ENCODE data around the gene DIDO1. TPM values are rescaled to one million over a fixed set of nuclear protein-coding genes. Genes with fewer than 3 reads are reported as not detected.

Gene DIDO1
- total RNA-seq, 1 experiment from 2014 or later = 33.2 TPM

DNA sequence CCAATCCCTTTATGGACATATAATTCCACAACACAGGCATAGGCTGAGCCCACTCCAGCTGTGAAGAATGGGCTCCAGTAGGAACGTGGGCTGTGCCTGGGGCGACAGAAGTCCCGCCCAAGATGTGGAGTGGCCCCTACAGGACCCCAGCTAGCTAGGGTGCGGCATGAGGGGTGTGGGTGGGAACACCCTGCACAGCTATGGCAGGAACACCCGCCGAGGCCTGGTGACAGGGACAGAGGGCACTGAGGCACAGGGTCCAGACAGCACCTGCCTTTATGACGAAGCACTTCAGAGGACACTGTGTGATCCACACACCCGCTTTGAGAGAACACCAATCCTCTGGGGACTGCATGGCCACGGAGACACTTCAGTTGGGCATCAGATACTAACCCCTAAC lies 36.4 kb downstream of the DIDO1 start:
- CTCF ChIA-PET = no interaction called here
- no peak overlapping the region for H3K27ac ChIP-seq (ENCODE audit: low read length)
- POLR2A ChIA-PET (ENCODE audit: unreplicated experiment) = no interaction called here
- ATAC-seq (no peak), DNase-seq (no peak)
- no peaks in the 10 kb centered on the region for H3K27me3 ChIP-seq (ENCODE audit: low read length)
- no peak overlapping the region for H3K9ac ChIP-seq (ENCODE audit: low read length)
- H3F3A ChIP-seq (ENCODE audit: low read length, unreplicated experiment) = peaks cover 5% of the 10 kb centered on the region
- H3K4me3 ChIP-seq (ENCODE audit: low read length) = no peak overlapping the region
- BruUV-seq (replicated peaks) = no TSS peak
- no peaks in the 10 kb centered on the region for H3K79me2 ChIP-seq (ENCODE audit: low read length)
- intact Hi-C loops (cut with micrococcal nuclease) = no loop called here
- no peak overlapping the region for H3K4me2 ChIP-seq (ENCODE audit: low read length)
- peaks cover 67% of the 10 kb centered on the region for H3K36me3 ChIP-seq (ENCODE audit: low read depth, low read length)
- H3K9me3 ChIP-seq (ENCODE audit: low read length) = no peaks in the 10 kb centered on the region
- no peaks in the 10 kb centered on the region for H3K4me1 ChIP-seq (ENCODE audit: insufficient read depth, low read length)
- no peak for TF ChIP-seq EZH2phosphoT487 (IDR thresholded peaks at IDR 0.05; ENCODE audit: borderline replicate concordance, low read length)
- no peak for TF ChIP-seq CTCF (conservative IDR thresholded peaks at IDR 0.05; ENCODE audit: low read depth, low read length)
- TF ChIP-seq EZH2 (IDR thresholded peaks at IDR 0.05; ENCODE audit: low read length, unreplicated experiment) = no peak
- H4K20me1 ChIP-seq (ENCODE audit: low read length) = no peaks in the 10 kb centered on the region
- H2AFZ ChIP-seq (ENCODE audit: low read length) = no peak overlapping the region
- H3K9me2 ChIP-seq (replicated peaks; ENCODE audit: low read length) = no peaks in the 10 kb centered on the region

DNA sequence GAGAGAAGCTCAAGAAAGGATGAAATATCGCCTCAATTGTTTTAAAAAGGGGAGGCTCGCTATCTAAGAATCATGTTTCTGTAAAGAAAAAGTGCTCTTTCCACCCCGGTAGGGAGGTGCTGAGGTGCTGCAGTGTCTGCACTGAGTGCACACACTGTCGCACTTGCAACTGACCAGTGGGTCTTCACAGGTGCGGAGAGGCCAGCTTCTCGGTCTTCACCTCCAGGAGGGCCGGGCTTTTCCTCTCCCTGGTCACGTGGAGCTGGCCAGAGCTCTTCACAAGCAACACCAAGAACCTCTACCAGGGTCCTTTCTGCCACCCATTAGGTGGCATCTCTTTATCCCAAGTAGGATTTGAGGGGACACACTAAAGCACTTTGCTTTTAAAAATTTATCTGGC lies 36.9 kb downstream of the DIDO1 start:
- no peak overlapping the region for H3K4me2 ChIP-seq (ENCODE audit: low read length)
- H2AFZ ChIP-seq (ENCODE audit: low read length) = no peak overlapping the region
- intact Hi-C loops (cut with micrococcal nuclease) = no loop called here
- H3K79me2 ChIP-seq (ENCODE audit: low read length) = no peaks in the 10 kb centered on the region
- CTCF ChIA-PET = no interaction called here
- no peaks in the 10 kb centered on the region for H3K4me1 ChIP-seq (ENCODE audit: insufficient read depth, low read length)
- H3K9ac ChIP-seq (ENCODE audit: low read length) = no peak overlapping the region
- TF ChIP-seq CTCF (conservative IDR thresholded peaks at IDR 0.05; ENCODE audit: low read depth, low read length) = no peak
- TF ChIP-seq EZH2phosphoT487 (IDR thresholded peaks at IDR 0.05; ENCODE audit: borderline replicate concordance, low read length) = no peak
- no peak for TF ChIP-seq EZH2 (IDR thresholded peaks at IDR 0.05; ENCODE audit: low read length, unreplicated experiment)
- POLR2A ChIA-PET (ENCODE audit: unreplicated experiment) = interaction anchor here (0.6 kb wide), 1 partner anchor 973 kb away, joined by 3 read pairs; no protein-coding TSS in a partner anchor
- H3K36me3 ChIP-seq (ENCODE audit: low read depth, low read length) = peaks cover 62% of the 10 kb centered on the region
- no peaks in the 10 kb centered on the region for H3K9me3 ChIP-seq (ENCODE audit: low read length)
- ATAC-seq = no peak
- H3K27me3 ChIP-seq (ENCODE audit: low read length) = no peaks in the 10 kb centered on the region
- DNase-seq = no peak
- no peaks in the 10 kb centered on the region for H3K9me2 ChIP-seq (replicated peaks; ENCODE audit: low read length)
- H3K27ac ChIP-seq (ENCODE audit: low read length) = no peak overlapping the region
- no peak overlapping the region for H3K4me3 ChIP-seq (ENCODE audit: low read length)
- H4K20me1 ChIP-seq (ENCODE audit: low read length) = no peaks in the 10 kb centered on the region
- peaks cover 5% of the 10 kb centered on the region for H3F3A ChIP-seq (ENCODE audit: low read length, unreplicated experiment)
- BruUV-seq (replicated peaks) = no TSS peak

GRCh38 chr20:62888910-62889309 lies 37.4 kb downstream of the DIDO1 start:
- Histone ChIP-seq H3K9me3 (ENCODE audit: low read length) (no peaks in the 10 kb centered on the region), H3K4me3 (ENCODE audit: low read length) (no peak overlapping the region), H3K36me3 (ENCODE audit: low read depth, low read length) (peaks cover 57% of the 10 kb centered on the region), H2AFZ (ENCODE audit: low read length) (no peak overlapping the region), H3K79me2 (ENCODE audit: low read length) (no peaks in the 10 kb centered on the region), H3F3A (ENCODE audit: low read length, unreplicated experiment) (peaks cover 5% of the 10 kb centered on the region), H3K9ac (ENCODE audit: low read length) (no peak overlapping the region), H3K9me2 (replicated peaks; ENCODE audit: low read length) (no peaks in the 10 kb centered on the region), H3K27me3 (ENCODE audit: low read length) (no peaks in the 10 kb centered on the region), H3K27ac (ENCODE audit: low read length) (no peak overlapping the region), H3K4me1 (ENCODE audit: insufficient read depth, low read length) (no peaks in the 10 kb centered on the region), H3K4me2 (ENCODE audit: low read length) (no peak overlapping the region), H4K20me1 (ENCODE audit: low read length) (no peaks in the 10 kb centered on the region)
- ATAC-seq = no peak
- DNase-seq = no peak
- BruUV-seq (replicated peaks) = no TSS peak
- no peak for TF ChIP-seq CTCF (conservative IDR thresholded peaks at IDR 0.05; ENCODE audit: low read depth, low read length)
- TF ChIP-seq EZH2phosphoT487 (IDR thresholded peaks at IDR 0.05; ENCODE audit: borderline replicate concordance, low read length) = no peak
- no peak for TF ChIP-seq EZH2 (IDR thresholded peaks at IDR 0.05; ENCODE audit: low read length, unreplicated experiment)
- POLR2A ChIA-PET (ENCODE audit: unreplicated experiment) = interaction anchor here (0.6 kb wide), 1 partner anchor 972 kb away, joined by 3 read pairs; no protein-coding TSS in a partner anchor
- intact Hi-C loops (cut with micrococcal nuclease) = no loop called here
- CTCF ChIA-PET = no interaction called here

Measured in PC-3 (cell line).